ENCODE results near the gene ADGRL3.

Gene ADGRL3

GRCh38 chr4:62051332-62051731 lies 851.2 kb downstream of the ADGRL3 start:
- DNase-seq, result no peak

- no peak for DNase-seq
These were observed 853.8 kb downstream of the ADGRL3 start for GRCh38 chr4:62053974-62054373.

DNA sequence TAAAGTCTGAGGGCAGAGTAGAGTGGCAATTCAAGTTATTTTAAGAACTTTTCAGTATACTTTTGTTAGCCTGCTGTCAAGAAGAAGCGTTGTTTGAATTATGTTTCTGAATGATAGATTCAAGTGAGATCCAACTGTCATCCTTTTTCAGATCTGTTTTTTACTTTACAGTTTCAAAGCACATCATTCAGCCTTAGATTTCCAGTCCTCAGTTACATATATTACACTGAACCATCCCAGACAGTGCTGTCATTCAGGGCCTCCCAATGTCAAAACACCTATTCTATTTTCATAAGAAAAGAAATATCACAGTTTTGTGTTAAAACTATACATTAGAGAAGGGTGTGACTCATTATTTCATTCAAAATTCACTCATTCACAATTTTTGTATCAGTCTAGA lies 856.9 kb downstream of the ADGRL3 start:
- DNase-seq, result no peak

GRCh38 chr4:62058571-62058970 lies 858.4 kb downstream of the ADGRL3 start:
- DNase-seq, result no peak

GRCh38 chr4:62070291-62070852 lies 870.2 kb downstream of the ADGRL3 start:
- DNase-seq, result no peak

DNA sequence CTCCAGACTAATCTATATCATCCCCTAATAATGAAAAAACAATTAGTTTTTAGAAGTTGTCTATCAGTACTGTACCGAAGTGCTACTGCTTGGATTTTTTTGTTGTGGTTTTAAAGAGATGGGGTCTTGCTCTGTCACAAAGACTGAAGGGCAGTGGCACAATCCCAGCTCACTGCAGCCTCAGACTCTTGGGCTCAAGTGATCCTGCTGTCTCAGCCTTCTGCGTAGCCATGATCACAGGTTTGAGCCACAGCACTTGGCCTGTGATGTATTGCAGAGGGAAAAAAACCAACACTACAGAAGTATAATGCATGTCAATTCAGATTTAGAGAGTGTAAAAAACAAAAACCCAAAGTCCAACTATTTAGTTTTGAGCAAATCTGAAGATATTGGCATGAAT lies 875.0 kb downstream of the ADGRL3 start:
- DNase-seq, result no peak

DNA sequence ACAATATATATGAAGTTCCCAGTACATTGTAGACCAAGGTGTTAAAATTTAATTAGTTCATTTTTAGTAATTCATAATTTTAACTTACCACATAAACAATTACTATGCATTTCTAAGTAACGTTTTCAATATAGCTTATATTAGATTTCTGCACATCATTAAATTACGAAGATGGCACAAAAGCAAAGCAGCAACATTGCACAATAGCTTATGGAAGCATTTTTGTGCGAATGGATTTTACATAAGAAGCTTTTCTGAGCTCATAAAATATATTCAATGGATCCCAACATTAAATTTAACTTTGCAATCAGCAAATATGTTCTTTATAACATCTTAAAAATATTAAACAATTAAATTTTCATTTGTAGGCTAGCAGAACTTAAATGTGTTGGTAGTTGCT lies 875.4 kb downstream of the ADGRL3 start:
- no peak for DNase-seq

DNA sequence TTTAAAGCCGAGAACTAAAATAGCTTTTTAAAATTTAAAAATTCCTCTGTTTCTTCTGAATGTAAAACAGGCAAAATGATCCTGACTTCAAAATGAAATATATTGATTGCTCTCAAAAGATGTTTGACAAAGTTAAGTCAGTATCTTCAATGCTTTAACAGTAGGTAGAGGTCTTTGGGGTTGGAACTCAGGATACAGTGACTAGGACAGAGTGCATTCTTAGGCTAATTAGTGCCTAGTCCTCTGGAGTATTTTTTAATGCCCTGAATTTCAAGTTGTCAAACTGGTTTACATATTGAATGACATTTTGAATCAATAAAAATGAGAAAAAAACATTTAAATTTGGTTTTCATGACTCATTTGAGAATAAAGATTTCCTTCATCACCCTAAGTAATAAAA lies 877.3 kb downstream of the ADGRL3 start:
- no peak for DNase-seq

DNA sequence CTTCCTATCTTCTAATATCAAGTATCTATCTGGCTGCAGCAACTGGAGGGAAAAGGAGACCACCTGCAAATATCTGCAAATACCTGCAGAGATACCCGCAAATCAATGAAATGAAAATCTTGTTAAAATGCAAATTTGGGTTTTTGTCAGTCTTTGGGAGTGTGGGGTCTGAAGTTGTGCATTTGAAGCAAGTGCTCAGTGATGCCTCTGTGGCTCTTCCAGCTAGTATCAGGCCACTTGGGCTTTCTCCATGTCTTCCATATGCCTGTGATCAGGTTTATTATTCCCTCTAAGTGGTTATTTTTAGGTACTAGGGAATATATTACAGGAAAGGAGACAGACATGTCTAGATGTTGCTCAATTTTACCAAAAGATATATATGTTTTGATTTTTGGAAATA lies 880.3 kb downstream of the ADGRL3 start:
- DNase-seq, result no peak

DNA sequence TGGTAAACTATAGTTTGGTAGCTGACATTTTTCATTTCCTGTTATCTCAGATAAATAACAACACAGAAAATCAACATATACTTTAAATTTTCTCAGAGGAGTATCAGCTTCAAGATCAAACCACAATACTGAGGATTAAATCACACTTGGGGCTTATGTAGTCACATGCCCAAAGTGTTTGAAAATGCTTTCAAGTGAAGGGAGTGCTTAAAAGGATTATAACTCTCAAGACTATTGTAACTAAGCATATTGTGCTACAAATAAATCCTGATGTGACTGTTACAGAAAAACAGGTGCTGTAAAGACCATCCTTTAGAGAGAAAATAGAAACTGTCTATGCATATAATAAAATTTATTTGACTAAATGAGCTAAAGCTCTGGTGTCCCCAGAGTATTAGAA lies 887.6 kb downstream of the ADGRL3 start:
- DNase-seq, result no peak

DNA sequence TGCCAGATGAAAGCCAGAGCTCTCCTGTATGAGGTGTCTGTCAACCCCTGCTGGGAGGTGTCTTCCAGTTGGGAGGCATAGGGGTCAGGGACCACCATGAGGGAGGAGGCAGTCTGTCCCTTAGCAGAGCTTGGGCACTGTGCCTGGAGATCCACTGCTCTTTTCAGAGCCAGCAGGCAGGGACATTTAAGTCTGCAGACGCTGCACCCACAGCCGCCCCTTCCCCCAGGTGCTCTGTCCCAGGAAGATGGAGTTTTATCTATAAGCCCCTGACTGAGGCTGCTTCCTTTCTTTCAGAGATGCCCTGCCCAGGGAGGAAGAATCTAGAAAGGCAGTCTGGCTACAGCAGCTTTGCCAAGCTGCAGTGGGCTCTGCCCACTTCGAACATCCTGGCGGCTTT lies 893.6 kb downstream of the ADGRL3 start:
- no peak for DNase-seq

- no peak for DNase-seq
These were observed 896.8 kb downstream of the ADGRL3 start for GRCh38 chr4:62096881-62097280.

DNA sequence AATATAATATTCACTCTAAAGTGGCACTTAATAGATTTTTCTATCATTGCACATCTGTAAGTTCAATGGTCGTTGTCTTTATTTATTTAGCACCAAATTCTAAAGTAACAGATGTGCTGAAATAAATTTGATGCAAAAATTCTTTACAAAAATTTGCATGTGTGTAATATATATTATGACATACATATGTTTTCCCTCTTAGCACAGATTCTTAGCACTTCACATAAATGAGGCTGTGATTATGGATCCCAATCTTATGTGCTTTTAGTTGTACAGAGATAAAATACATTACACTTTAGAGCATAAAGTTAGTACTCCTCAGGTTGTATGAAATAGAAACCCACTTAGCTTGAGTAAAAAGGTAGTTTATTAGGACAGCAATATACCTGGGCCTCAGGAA lies 915.1 kb downstream of the ADGRL3 start:
- DNase-seq, result no peak

DNA sequence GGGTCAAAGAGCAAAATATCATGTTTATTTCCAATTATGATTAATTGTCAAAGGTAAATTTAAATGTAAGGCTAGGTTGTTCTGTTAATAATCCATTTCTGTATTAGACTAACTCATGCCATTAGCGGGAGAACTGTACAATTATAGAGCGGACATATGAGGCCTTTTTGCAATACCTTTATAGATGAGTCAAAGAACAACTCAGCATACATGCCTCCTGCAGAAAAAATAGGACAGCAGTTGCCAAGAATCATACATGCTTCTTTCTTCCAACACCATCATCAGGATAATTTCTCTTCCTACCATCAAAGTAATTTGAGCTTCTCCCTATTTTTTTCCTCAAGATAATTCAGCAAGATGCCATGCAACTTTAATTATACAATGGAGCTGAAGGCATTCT lies 917.8 kb downstream of the ADGRL3 start:
- DNase-seq, result no peak

DNA sequence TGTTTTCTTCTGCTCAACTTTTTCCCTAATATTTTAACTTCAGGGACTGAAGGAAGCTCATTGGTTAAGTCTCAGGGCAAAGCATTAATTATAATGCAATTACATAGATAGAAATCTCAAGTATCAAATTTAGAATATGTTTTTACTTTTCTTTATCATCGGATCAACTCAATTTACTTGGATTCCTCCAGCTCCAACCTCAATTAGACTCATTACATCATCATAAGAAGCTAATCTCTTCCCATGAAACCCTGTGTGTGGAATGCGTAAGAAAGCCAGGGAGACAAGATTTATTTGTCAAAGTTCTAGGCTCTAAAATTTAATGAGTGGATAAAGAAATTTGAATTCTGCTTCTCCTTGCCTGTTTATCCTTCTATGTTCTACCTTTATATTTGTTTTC lies 918.4 kb downstream of the ADGRL3 start:
- no peak for DNase-seq

- no peak for DNase-seq
These were observed 919.1 kb downstream of the ADGRL3 start for GRCh38 chr4:62119195-62119594.

DNA sequence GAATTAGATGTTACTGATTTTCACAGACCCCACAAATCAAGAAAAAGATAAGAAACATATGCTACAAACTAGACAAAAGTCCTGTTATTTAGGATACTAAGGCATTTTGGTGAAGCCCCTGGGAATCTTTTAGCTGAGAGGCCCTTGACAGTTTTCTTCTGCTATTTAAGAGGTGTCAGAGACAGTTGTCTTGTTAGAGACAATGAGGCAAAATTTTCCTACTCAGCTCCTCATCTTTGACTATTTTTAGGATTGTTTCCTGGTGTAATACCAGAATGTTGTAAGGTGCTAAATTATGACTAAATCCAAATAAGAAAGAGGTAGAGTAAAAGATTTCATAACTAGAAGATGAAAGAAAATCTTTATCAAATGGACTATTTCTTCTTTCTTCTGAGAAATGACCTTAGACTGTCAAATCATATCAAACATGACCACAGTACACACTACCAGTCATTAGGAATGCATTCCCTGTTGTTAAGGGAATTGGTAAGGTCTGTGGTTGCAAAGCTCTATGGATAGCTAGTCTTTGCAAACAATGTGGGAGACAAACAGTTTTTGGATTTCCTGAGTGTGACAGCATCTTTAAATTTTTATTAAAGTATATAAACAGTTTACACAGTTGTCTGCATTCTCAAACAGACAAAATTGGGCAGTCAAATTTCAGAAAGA lies 926.1 kb downstream of the ADGRL3 start:
- no peak for DNase-seq
